Kidney epithelial cell (primary cell): Measurements from ENCODE around the gene PRRT1. TPM values are rescaled to one million over a fixed set of nuclear protein-coding genes. Genes with fewer than 3 reads are reported as not detected.
"Not testable (repeated sequence)": the region's sequence is repeated elsewhere in the genome, so short reads cannot be mapped to it uniquely, and the experiment has no call there.

Experiments
- DNase-seq: peaks from one replicate; pipeline ENCODE4 v3.0.0-alpha.2; 2010; ENCODE audit warnings: low read depth
- H3K27me3 ChIP-seq: 2 replicates; pipeline ENCODE4 v1.6.0; 2011; ENCODE audit warnings: low read length; ENCODE audit not compliant: control insufficient read depth, insufficient read depth
- H3K36me3 ChIP-seq: 2 replicates; pipeline ENCODE4 v1.5.1; 2011; ENCODE audit warnings: low read length; ENCODE audit not compliant: control insufficient read depth, insufficient read depth
- H3K4me3 ChIP-seq: 2 replicates; pipeline ENCODE4 v1.5.1; 2011; ENCODE audit warnings: low read depth, mild to moderate bottlenecking, control low read depth, low read length
- CTCF ChIP-seq: IDR thresholded peaks from 2 replicates; pipeline ENCODE4 v1.5.1; 2011; ENCODE audit warnings: mild to moderate bottlenecking, moderate library complexity, low read length, control low read depth, inconsistent platforms; ENCODE audit not compliant: insufficient read depth, poor library complexity, severe bottlenecking
- total RNA-seq: library from RNA; depleted of rRNA; stranded (reverse); fragments of >200 nt; gene quantifications from 2 replicates; pipeline ENCODE4 v1.2.3, GENCODE V29; 2015

The PRRT1 gene
- total RNA-seq, 1 donor from 2014 or later = not detected

- no peak for DNase-seq
- H3K27me3 ChIP-seq = peaks cover 40% of the 10 kb centered on the region
- H3K36me3 ChIP-seq = no peaks in the 10 kb centered on the region
- H3K4me3 ChIP-seq = no peak overlapping the region
- no peak for TF ChIP-seq CTCF
Observed at GRCh38 chr6:32147401-32148132, 4.2 kb downstream of the PRRT1 start.

GRCh38 chr6:32146687-32147086 lies 5.1 kb downstream of the PRRT1 start:
- H3K4me3 ChIP-seq = no peak overlapping the region
- H3K36me3 ChIP-seq = no peaks in the 10 kb centered on the region
- no peak for TF ChIP-seq CTCF

GRCh38 chr6:32146287-32146686 lies 5.5 kb downstream of the PRRT1 start:
- H3K27me3 ChIP-seq = peaks cover 40% of the 10 kb centered on the region
- no peaks in the 10 kb centered on the region for H3K36me3 ChIP-seq
- no peak for DNase-seq
- no peak overlapping the region for H3K4me3 ChIP-seq
- no peak for TF ChIP-seq CTCF

More at GRCh38 chr6:32146687-32147086, 5.1 kb downstream of the PRRT1 start:
- no peak for DNase-seq
- peaks cover 41% of the 10 kb centered on the region for H3K27me3 ChIP-seq

- not testable (repeated sequence) for H3K36me3 ChIP-seq, H3K4me3 ChIP-seq, DNase-seq
- peaks cover 20% of the 10 kb centered on the region for H3K27me3 ChIP-seq
Observed at GRCh38 chr6:32144238-32144637, 7.5 kb downstream of the PRRT1 start.

GRCh38 chr6:32140420-32141046 lies 11.2 kb downstream of the PRRT1 start:
- TF ChIP-seq CTCF = no peak
- H3K4me3 ChIP-seq = no peak overlapping the region
- DNase-seq = no peak
- peaks cover 2% of the 10 kb centered on the region for H3K27me3 ChIP-seq
- H3K36me3 ChIP-seq = no peaks in the 10 kb centered on the region

- DNase-seq = no peak
- Histone ChIP-seq H3K36me3 (no peaks in the 10 kb centered on the region), H3K27me3 (peaks cover 4% of the 10 kb centered on the region), H3K4me3 (no peak overlapping the region)
- no peak for TF ChIP-seq CTCF
Observed at GRCh38 chr6:32139590-32139989, 12.1 kb downstream of the PRRT1 start.
